T-helper 1 cell treated with Interleukin-12 subunit alpha and Interleukin-12 subunit beta and Interleukin-4 antibody, amounts not matched to agents 30 ng/mL and 1 ng/mL, for 36 hours (primary cell): ENCODE data around the gene SESN1. TPM values are rescaled to one million over a fixed set of nuclear protein-coding genes. Genes with fewer than 3 reads are reported as not detected.

Source experiments
- intact Hi-C: fragments of 100-400 bp; cut with micrococcal nuclease; formaldehyde crosslinking; loops from one replicate; pipeline ENCODE4 v1.15.1; 2024
- total RNA-seq: library from RNA; stranded (reverse); gene quantifications from 2 replicates; pipeline ENCODE4 v1.2.3, GENCODE V29; 2022

The SESN1 gene
- total RNA-seq, 1 donor from 2014 or later, result 19.0 TPM

- intact Hi-C loops, result no loop called here
Observed at GRCh38 chr6:109062767-109063352, 31.8 kb downstream of the SESN1 start.

GRCh38 chr6:109062216-109062615 is 32.4 kb downstream of the SESN1 start:
- intact Hi-C loops, result no loop called here

- intact Hi-C loops, result no loop called here
Observed at GRCh38 chr6:109060571-109060970, 34.1 kb downstream of the SESN1 start.

GRCh38 chr6:109059571-109060021 is 35.0 kb downstream of the SESN1 start:
- intact Hi-C loops, result loop anchor here (1.0 to 5.0 kb wide), 3 partner anchors 14 to 102 kb away; no protein-coding TSS in a partner anchor

GRCh38 chr6:109059153-109059552 is 35.5 kb downstream of the SESN1 start:
- intact Hi-C loops, result loop anchor here (1.0 to 5.0 kb wide), 3 partner anchors 14 to 102 kb away; no protein-coding TSS in a partner anchor

DNA sequence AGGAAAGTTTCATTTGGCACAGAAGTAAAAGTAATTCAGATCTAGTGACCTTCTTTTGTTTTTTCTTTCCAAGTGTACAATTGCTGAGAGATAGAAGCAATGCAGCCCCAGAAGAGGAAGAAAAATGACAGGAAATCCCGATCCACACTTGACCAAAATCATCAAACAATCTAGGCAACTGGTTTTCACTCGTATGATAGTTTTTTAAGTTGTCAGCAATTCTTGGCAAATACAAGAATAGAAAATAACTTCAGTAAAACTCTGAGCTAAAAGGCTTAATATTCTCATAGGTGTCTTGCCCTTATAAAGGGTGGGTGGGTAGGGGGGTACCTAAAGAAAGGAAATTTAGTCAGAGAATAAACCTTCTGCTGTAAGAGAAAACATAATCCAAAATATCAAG is 36.0 kb downstream of the SESN1 start:
- intact Hi-C loops, result loop anchor here (1.0 to 5.0 kb wide), 3 partner anchors 15 to 101 kb away; no protein-coding TSS in a partner anchor

GRCh38 chr6:109056661-109057060 is 38.0 kb downstream of the SESN1 start:
- intact Hi-C loops, result loop anchor here (5.0 kb wide), 1 partner anchor 99 kb away; no protein-coding TSS in a partner anchor

DNA sequence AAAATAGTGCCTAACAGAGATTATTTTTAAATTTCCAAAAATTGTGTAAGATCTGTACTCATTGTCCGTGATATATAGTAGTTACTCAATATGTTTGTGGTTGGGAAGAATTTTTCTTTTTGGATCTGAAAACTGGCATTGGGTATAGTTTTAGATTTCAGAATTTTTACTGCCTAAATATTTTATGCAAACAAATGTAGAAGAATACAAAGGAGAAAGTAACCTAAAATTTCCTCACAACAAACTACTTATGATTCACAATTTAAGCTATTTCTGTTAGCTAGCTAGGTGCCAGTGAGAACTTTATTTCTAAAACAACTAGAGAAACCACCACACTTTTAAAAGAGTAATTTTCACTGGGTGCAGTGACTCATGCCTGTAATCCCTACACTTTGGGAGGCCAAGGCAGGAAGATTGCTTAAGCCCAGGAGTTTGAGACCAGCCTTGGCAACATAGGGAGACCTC is 38.8 kb downstream of the SESN1 start:
- intact Hi-C loops, result loop anchor here (5.0 kb wide), 1 partner anchor 99 kb away; no protein-coding TSS in a partner anchor

DNA sequence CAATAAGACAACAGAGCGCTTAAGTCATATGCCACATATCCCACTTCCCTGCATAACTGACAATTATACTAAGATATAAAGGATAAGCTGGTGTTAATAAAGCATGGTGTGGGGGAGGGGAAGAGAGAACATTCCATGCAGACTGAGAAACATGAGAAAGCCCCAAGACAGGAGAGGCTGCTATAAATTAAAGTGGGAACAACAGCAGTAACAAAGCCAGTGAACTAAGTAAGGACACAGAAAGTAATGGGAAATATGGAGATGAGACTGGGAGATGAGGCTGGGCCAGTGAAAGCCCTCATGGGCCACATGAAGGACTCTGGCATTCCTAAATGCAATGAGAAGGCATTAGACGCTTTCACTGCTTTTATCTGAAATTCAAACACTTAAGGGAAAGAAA is 41.3 kb downstream of the SESN1 start:
- intact Hi-C loops, result no loop called here

DNA sequence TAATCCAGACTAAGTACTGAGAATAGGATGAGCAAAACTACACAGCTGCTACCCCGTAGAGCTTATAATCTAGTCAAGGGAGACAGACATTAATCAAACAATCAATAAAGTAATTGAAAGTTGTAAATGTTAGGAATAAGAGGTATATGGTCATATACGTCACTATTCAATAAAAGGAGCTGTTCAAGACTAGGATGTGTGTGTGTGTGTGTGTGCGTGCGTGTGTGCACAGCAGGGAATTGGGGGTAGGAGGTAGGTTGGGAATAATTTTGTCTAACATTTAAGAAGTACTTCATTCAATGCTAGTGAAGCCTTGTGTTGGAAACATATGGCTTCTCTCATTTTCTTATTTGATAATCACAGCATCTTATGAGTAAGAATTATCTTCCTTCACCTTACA is 41.8 kb downstream of the SESN1 start:
- intact Hi-C loops, result no loop called here

GRCh38 chr6:109052018-109052651 is 42.5 kb downstream of the SESN1 start:
- intact Hi-C loops, result no loop called here

DNA sequence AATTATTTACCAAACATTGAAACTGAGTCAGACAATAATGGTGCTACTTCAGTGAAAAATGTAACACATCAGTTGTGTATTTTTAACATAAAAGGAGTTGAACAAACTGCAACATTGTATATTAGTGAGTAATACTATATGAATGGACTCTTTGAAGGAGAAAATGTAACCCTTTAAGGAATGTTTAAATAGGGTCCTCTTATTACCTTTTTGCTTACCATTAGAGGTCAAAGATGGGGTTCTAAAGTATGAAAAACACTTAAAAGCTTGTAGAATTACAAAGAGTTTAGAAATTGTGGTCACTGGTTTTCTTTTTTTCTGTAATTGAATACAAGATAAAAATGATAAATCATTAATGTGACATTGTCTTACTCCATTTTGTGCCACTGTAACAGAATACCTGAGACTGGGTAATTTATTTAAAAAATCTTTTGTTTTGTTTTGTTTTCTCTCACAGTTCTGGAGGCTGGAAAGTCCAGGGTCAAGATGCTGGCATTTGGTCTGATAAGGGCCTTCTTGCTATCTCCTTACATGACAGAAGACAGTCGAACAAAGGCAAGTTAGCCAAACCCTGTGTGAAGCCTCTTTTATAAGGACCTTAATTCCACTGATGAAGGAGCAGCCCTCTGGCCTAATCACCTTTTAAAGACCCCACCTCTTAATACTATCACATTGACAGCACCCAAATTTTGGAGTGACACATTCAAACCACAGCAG is 43.2 kb downstream of the SESN1 start:
- intact Hi-C loops, result no loop called here

DNA sequence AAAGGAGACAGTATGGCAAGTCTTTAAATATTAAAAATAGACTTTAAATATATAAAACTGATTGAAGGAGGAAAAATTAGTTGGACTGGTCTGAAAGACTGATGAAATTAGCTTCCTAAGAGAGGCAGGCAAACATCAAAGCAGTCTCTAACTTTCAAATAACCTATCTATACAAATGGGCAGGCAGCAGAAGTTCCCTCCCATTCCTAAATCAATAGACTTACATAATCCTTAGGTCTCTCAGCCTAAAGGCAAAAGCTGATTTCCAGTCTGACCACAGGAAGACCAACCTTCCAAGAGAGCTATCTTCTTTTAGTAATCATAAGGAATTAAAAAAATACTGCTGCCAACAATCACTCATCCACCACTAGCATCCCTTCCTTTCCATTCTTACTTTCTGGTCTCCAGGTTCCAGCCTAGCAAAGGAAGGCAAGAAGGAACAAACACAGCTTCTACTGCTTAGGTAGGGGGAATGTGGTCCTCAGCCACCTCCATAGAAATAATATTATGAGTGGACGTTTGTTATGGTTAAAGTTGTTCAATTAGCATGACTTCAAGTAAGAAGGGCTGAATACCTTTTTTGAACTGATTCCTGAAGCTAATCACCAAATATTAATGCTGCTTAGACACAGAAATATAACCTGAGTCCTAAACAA is 44.1 kb downstream of the SESN1 start:
- intact Hi-C loops, result no loop called here

DNA sequence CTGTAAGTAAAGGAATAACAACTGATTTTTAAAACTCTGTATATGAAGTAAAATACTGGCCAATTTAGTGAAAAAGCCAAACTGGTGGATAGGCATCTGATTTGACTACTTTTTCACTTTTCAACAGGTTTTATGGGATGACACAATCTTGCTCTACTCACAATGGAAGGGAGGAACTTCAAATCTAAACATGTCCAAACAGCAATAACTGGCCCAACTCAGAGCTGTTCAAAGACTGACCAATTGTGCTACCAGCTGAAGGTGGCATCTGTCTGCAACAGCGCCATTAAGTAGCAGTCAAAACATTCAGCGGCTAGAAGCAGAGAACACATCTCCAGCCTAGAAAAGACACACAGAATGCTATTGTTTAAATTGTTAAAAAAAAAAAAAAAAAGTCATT is 44.6 kb downstream of the SESN1 start:
- intact Hi-C loops, result no loop called here

DNA sequence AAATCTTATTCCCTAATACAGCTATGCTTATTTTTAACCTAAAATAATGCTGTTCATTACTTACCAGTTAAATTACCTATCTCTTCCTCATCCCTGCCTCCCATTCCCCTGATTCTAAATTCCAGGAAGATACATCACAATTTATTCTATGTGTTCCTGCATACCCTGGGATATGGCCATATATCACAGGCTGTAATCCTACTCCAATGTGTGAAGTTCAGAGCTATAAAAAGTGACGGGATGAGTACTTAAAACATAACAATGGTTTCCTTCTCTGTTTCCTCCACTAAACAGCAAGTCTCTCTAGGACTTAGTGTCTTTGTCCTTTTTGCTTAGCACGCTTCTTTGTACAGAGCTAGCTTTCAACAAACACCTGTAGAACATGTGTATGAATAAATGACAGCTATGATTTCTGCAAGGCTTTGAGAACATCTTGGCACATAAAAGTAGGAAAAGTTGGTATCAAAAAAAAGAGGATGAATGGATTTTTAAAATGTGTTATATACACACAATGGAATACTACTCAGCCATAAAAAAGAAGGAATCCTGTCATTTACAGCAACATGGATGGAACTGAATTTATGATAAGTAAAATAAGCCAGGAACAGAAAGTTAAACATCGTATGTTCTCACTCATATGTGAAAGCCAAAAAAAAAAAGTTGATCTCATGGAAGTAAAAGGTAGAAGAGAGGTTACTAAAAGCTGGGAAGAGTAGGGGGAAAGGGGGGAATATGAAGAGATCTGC is 45.8 kb downstream of the SESN1 start:
- intact Hi-C loops, result no loop called here

- intact Hi-C loops, result no loop called here
Observed at GRCh38 chr6:109048176-109048575, 46.5 kb downstream of the SESN1 start.

GRCh38 chr6:109045493-109045892 is 49.2 kb downstream of the SESN1 start:
- intact Hi-C loops, result no loop called here

DNA sequence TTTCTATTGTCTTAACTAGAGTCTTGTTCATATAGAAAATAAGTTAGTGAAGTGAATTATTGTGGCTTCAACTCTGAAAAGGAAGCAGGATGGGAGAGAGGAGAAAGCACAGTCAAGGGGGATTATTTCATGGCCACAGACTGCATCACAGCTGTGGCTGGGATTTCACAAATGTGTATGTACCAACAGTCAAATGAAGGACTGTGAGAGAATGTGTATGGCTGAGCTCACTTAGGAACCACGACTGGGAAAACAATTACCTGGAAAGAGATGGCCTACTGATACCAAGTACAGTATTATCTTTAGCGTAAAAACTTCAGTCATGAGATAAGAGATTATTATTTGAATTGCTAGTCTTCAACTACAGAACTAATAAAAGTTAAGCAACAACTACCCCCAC is 54.9 kb downstream of the SESN1 start:
- intact Hi-C loops, result no loop called here

DNA sequence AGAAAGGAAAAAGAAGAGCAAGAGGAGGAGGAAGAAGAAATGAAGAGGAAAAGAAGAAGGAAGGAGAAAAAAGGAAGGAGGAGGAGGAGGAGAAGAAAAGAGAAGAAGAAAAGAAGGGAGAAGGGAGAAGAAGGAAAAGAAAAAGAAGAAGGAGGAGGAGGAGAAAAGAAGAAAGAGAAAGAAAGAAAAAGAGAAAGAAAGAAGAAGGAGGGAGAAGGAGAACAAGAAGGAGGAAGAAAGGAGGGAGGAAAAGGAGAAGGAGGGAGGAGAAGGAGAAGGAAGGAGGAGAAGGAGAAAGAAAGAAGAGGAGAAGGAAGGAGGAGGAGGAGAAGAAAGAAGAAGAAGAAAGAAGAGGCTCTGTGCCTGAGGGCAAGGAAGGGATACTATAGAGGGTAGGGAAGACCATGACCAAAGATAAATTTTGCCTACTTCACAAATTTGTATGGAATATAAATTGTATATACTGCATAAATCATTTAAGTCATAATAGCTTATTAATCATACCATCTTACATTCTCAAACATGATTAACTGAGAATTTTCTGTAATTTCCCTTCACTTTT is 55.7 kb downstream of the SESN1 start:
- intact Hi-C loops, result no loop called here

DNA sequence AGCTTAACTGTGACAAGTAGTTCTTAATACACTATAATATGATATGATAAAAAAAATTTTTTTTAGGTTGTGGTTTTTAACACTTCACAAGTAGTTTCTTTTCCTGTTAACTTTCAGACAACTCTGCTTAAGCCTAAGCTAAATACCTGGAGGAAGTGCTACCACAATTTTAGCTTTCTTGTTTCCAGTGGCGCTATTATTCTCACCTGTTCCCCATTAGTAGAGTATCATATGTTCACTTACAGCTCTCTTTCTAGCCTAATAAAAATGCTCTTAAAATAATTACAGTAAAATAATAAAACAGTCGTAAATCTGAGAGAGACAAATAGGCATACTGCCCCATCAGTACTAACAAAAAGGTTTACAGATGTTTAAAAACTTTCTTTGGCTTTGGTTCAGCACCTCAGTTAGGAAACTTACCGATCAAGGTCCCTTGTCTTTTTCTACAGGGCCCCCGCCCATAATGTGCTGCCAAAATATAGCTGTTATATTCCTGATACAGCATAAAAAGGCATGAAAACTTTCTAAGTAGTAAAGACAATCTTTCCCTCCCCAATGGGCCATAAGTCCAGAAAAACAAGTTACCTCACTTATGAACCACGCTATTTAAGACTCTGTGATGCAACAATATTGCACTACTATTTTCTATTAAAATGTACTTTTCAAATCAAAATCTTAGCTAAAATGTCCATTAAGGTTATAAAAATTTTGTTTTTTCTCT is 57.9 kb downstream of the SESN1 start:
- intact Hi-C loops, result no loop called here
